NCI-H1105 (cell line): ENCODE results near the gene ROBO1.

ENCODE experiments used
- DNase-seq: peaks from one replicate; lab custom pipeline; 2025; lab: John Stamatoyannopoulos, UW

Gene ROBO1

GRCh38 chr3:78978037-78978436, 789.8 kb downstream of the ROBO1 start:
- no peak for DNase-seq

- DNase-seq = no peak
Measured at GRCh38 chr3:78977073-78977472, 790.7 kb downstream of the ROBO1 start.

GRCh38 chr3:78976200-78976599, 791.6 kb downstream of the ROBO1 start:
- no peak for DNase-seq

GRCh38 chr3:78974181-78974790, 793.5 kb downstream of the ROBO1 start:
- no peak for DNase-seq

- DNase-seq = no peak
Measured at GRCh38 chr3:78972617-78973301, 795.0 kb downstream of the ROBO1 start.

GRCh38 chr3:78970656-78971055, 797.1 kb downstream of the ROBO1 start:
- no peak for DNase-seq

- DNase-seq = no peak
Measured at GRCh38 chr3:78969483-78969882, 798.3 kb downstream of the ROBO1 start.

- no peak for DNase-seq
Measured at GRCh38 chr3:78967061-78967460, 800.7 kb downstream of the ROBO1 start.

- DNase-seq = no peak
Measured at GRCh38 chr3:78963771-78964170, 804.0 kb downstream of the ROBO1 start.

- DNase-seq = no peak
Measured at GRCh38 chr3:78957456-78957855, 810.3 kb downstream of the ROBO1 start.

- no peak for DNase-seq
Measured at GRCh38 chr3:78951342-78951945, 816.4 kb downstream of the ROBO1 start.

GRCh38 chr3:78941587-78941986, 826.2 kb downstream of the ROBO1 start:
- DNase-seq = no peak

GRCh38 chr3:78940626-78941025, 827.2 kb downstream of the ROBO1 start:
- DNase-seq = no peak

GRCh38 chr3:78940128-78940527, 827.7 kb downstream of the ROBO1 start:
- no peak for DNase-seq

GRCh38 chr3:78937475-78937874, 830.3 kb downstream of the ROBO1 start:
- no peak for DNase-seq

GRCh38 chr3:78927759-78928158, 840.0 kb downstream of the ROBO1 start:
- no peak for DNase-seq

- DNase-seq = no peak
Measured at GRCh38 chr3:78926523-78926922, 841.3 kb downstream of the ROBO1 start.

- DNase-seq = no peak
Measured at GRCh38 chr3:78924711-78925110, 843.1 kb downstream of the ROBO1 start.

- no peak for DNase-seq
Measured at GRCh38 chr3:78919021-78919755, 848.6 kb downstream of the ROBO1 start.

- DNase-seq = no peak
Measured at GRCh38 chr3:78918361-78919020, 849.3 kb downstream of the ROBO1 start.

GRCh38 chr3:78917536-78917935, 850.3 kb downstream of the ROBO1 start:
- DNase-seq = no peak

- DNase-seq = no peak
Measured at GRCh38 chr3:78913711-78914110, 854.1 kb downstream of the ROBO1 start.
